Endothelial cell (in vitro differentiated cells): ENCODE measurements around the gene GPR39. TPM values are rescaled to one million over a fixed set of nuclear protein-coding genes. Genes with fewer than 3 reads are reported as not detected.

Experiments
- DNase-seq: peaks from one replicate; pipeline ENCODE4 v3.0.0; 2021; ENCODE audit warnings: low spot score
- H3K27ac Mint-ChIP-seq: one replicate; pipeline ENCODE4 v1.8.0; 2021; ENCODE audit warnings: mixed read lengths, inconsistent platforms; ENCODE audit not compliant: unreplicated experiment
- H3K27me3 Mint-ChIP-seq: one replicate; pipeline ENCODE4 v1.8.0; 2021; ENCODE audit warnings: mild to moderate bottlenecking, moderate library complexity, mixed read lengths, inconsistent platforms; ENCODE audit not compliant: unreplicated experiment
- H3K36me3 Mint-ChIP-seq: one replicate; pipeline ENCODE4 v1.8.0; 2021; ENCODE audit warnings: mild to moderate bottlenecking, low read depth, mixed read lengths, inconsistent platforms; ENCODE audit not compliant: unreplicated experiment
- H3K4me1 Mint-ChIP-seq: one replicate; pipeline ENCODE4 v1.8.0; 2021; ENCODE audit warnings: mild to moderate bottlenecking, mixed read lengths, inconsistent platforms; ENCODE audit not compliant: unreplicated experiment
- H3K4me3 Mint-ChIP-seq: one replicate; pipeline ENCODE4 v1.8.0; 2021; ENCODE audit warnings: mild to moderate bottlenecking, mixed read lengths, inconsistent platforms; ENCODE audit not compliant: unreplicated experiment
- H3K9me3 Mint-ChIP-seq: one replicate; pipeline ENCODE4 v1.8.0; 2021; ENCODE audit warnings: mixed read lengths, inconsistent platforms; ENCODE audit not compliant: unreplicated experiment
- total RNA-seq: library from RNA; stranded (reverse); fragmentation: NEBNext Ultra II Directional; extraction: Animal tissue kit (Norgen Biotek cat#: 25700); gene quantifications from one replicate; pipeline ENCODE4 v1.2.1, GENCODE V29; 2021; ENCODE audit not compliant: unreplicated experiment
- TF ChIP-seq, protein P1 (sequence below): fragments of 200-600 bp; sonication (generic); IDR thresholded peaks from one replicate; pipeline ENCODE4 v1.5.0; 2021; ENCODE audit warnings: antibody characterized with exemption; ENCODE audit not compliant: unreplicated experiment

Gene GPR39
- total RNA-seq, 1 donor from 2014 or later, result 0.62 TPM

DNA sequence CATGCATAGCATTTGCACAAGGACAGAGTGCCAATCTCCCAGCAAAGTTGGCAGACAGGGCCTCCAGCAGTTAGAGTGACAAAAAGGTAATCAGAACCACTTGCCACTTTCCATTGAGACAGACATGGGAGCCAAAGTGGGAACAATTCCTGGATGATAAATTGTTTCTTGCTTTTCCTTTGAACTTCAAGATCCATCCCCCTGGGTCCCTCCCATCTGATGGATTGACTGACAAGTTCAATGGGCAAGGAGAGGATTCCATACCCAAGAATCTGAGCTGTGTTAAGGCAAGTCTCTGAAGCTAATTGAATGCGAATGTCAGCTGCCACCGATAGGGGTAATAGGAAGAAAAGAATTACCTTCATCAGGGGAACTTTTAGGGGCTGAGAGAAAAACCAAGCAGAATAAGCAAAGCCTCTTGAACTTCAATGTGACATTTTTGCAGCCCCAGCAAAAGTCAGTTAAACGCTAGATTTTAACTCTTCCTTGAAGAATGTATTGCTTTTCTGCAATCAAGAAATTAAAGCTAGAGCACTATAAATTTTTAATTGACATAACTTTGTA, 156.9 kb downstream of the GPR39 start:
- TF ChIP-seq, protein P1, sequence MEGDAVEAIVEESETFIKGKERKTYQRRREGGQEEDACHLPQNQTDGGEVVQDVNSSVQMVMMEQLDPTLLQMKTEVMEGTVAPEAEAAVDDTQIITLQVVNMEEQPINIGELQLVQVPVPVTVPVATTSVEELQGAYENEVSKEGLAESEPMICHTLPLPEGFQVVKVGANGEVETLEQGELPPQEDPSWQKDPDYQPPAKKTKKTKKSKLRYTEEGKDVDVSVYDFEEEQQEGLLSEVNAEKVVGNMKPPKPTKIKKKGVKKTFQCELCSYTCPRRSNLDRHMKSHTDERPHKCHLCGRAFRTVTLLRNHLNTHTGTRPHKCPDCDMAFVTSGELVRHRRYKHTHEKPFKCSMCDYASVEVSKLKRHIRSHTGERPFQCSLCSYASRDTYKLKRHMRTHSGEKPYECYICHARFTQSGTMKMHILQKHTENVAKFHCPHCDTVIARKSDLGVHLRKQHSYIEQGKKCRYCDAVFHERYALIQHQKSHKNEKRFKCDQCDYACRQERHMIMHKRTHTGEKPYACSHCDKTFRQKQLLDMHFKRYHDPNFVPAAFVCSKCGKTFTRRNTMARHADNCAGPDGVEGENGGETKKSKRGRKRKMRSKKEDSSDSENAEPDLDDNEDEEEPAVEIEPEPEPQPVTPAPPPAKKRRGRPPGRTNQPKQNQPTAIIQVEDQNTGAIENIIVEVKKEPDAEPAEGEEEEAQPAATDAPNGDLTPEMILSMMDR, result no peak
- Mint-ChIP-seq H3K9me3 (no peaks in the 10 kb centered on the region), H3K27me3 (peaks cover 1% of the 10 kb centered on the region), H3K4me1 (no peaks in the 10 kb centered on the region), H3K27ac (no peak overlapping the region), H3K4me3 (no peak overlapping the region), H3K36me3 (no peaks in the 10 kb centered on the region)
- DNase-seq, result no peak

DNA sequence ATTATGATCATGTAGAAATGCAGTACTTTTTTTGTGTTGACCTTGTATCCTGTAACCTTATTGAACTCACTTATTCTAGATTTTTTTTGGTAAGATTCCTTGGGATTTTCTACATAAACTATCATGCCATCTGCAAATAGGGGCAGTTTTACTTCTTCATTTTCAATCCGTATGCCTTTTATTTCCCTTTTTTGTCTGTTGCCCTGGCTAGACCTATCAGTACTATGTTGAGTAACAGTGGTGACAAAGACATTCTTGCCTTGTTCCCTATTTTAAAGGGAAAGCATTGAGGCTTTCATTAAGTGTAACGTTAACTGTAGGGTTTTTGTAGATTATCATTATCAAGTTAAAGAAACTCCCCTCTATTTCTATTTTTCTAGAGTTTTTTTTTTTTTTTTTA, 161.1 kb downstream of the GPR39 start:
- no peak for DNase-seq
- no peak overlapping the region for H3K4me3 Mint-ChIP-seq
- H3K4me1 Mint-ChIP-seq, result no peaks in the 10 kb centered on the region
- TF ChIP-seq, protein P1, result no peak
- H3K9me3 Mint-ChIP-seq, result no peaks in the 10 kb centered on the region
- no peak overlapping the region for H3K27ac Mint-ChIP-seq
- no peaks in the 10 kb centered on the region for H3K36me3 Mint-ChIP-seq
- H3K27me3 Mint-ChIP-seq, result no peaks in the 10 kb centered on the region

DNA sequence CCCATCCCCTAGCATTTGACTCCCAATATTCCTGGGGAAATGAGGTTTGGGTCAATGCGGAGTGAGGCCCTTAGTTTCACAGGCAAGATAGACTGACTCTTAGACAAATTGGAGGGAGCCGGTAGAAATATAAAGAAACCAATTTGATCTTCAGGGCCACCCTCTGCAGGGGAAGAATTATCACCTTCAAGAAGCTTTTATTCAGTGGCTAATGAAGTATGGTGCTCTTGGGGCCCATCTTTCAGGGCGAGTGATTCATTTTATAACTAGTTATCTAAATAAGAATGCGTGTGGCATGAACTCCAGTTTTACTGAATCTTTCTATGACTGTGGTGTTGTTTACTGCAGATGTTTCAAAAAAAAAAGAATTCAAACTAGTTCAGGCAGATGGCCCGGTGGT, 165.0 kb downstream of the GPR39 start:
- Mint-ChIP-seq H3K36me3 (no peaks in the 10 kb centered on the region), H3K27ac (no peak overlapping the region), H3K4me1 (no peaks in the 10 kb centered on the region), H3K9me3 (no peaks in the 10 kb centered on the region), H3K27me3 (peaks cover 3% of the 10 kb centered on the region), H3K4me3 (no peak overlapping the region)
- DNase-seq, result no peak
- TF ChIP-seq, protein P1, result no peak

DNA sequence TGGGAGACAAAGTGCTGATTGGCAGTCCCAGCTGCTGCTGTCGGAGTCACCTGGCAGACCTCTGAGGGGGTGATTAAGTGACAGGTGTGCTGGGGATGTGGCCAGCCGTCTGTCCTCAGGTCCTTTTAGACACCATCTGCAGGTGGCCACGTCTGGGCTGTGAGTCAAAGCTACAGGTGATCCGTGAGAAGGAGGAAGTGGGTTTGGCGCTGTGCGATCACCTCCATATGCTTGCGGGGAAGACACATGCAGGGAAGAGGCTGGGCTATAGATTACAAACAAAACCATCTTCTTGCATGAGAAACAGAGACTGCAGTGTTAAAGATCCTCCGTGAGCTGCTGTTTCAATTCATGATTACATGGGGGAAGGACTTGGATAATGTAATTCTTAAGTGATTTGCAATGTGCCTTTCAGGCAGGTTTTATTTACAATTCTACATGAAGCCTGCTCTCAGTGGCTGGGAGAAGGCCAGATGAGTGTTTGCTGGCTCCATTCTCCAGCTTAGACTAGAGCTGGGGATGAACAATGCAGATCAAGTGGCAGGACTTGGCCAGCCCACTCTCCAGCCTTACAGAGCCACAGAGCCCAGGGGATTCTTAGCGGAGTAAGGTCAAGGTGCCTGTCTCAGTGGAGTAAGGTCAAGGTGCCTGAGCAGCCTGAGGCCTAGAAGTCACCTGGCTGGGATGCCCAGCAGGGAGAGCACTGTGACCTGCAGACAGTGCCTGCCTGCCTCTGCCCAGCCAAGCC, 165.6 kb downstream of the GPR39 start:
- Mint-ChIP-seq H3K36me3 (no peaks in the 10 kb centered on the region), H3K4me1 (no peaks in the 10 kb centered on the region), H3K27me3 (peaks cover 5% of the 10 kb centered on the region), H3K27ac (no peak overlapping the region), H3K9me3 (no peaks in the 10 kb centered on the region), H3K4me3 (no peak overlapping the region)
- no peak for DNase-seq
- TF ChIP-seq, protein P1, result no peak

DNA sequence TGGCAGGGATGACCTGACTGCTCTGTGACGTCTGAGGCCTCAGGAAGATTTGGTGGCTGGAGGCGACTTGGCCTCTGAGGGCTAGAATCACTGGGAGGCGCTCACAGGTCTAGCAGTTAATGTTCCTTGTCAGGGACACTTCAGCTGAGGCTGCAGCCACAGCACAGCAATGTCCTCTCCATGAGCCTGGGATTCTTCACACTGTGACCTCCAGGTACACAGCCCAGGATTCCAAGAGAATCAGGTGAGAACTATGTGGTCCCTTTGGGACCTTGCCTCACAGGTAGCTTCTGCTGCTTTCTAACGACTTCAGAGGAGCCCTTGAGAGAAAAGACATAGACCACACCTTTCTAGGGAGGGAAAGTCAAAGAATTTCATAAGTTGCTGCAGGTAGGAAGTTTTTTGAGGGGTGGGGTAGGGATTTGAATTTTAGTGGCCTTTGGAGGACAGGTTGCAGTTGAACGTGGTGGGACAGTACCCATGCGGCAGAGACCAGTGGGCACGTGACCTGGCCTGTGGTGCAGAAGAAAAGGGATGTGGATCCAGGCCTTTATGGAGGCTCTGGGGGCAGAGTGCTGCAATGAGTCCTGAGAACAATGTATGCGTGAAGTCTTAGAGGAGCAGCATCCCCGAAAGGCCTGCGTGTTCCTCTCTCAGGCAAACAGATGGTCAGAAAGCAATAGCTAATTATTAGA, 167.2 kb downstream of the GPR39 start:
- H3K27me3 Mint-ChIP-seq, result peaks cover 5% of the 10 kb centered on the region
- DNase-seq, result no peak
- TF ChIP-seq, protein P1, result no peak
- H3K27ac Mint-ChIP-seq, result no peak overlapping the region
- H3K4me3 Mint-ChIP-seq, result no peak overlapping the region
- H3K36me3 Mint-ChIP-seq, result no peaks in the 10 kb centered on the region
- no peaks in the 10 kb centered on the region for H3K4me1 Mint-ChIP-seq
- no peaks in the 10 kb centered on the region for H3K9me3 Mint-ChIP-seq
